Activated T-cell treated with anti-CD3 and anti-CD28 coated beads, Interleukin-2, amount 50 U/mL, for 72 hours (primary cell): Measurements from ENCODE around the gene RBM5. TPM values are rescaled to one million over a fixed set of nuclear protein-coding genes. Genes with fewer than 3 reads are reported as not detected.

Source experiments
- ATAC-seq, 2 donors: fragments of 150-1000 bp; cut with Tn5 transposase; replicated peaks in 1 of 2; 2 replicates each; pipeline ENCODE4 v1.10.0; 2021; ENCODE audit warnings: moderate library complexity in 2 of 2, mild to moderate bottlenecking in 1 of 2
- DNase-seq, 2 donors: peaks; one replicate each; pipeline ENCODE4 v3.0.0; 2021 to 2022; ENCODE audit warnings: mixed read lengths in 1 of 2
- H3K27ac Mint-ChIP-seq: one replicate; pipeline ENCODE4 v1.8.0; 2022; ENCODE audit warnings: mild to moderate bottlenecking, moderate library complexity, mixed read lengths
- H3K27me3 Mint-ChIP-seq: one replicate; pipeline ENCODE4 v1.8.0; 2022; ENCODE audit warnings: low read depth, mixed read lengths
- H3K36me3 Mint-ChIP-seq, 2 donors: one replicate each; pipeline ENCODE4 v1.8.0; 2022; ENCODE audit warnings: mixed read lengths in 2 of 2, mild to moderate bottlenecking in 1 of 2; ENCODE audit not compliant: insufficient read depth in 2 of 2
- H3K4me1 Mint-ChIP-seq: one replicate; pipeline ENCODE4 v1.8.0; 2022; ENCODE audit warnings: low read depth, mixed read lengths
- H3K4me3 Mint-ChIP-seq, 2 donors: one replicate each; pipeline ENCODE4 v1.8.0; 2022; ENCODE audit warnings: mild to moderate bottlenecking in 2 of 2, mixed read lengths in 2 of 2, moderate library complexity in 2 of 2
- H3K9me3 Mint-ChIP-seq, 2 donors: one replicate each; pipeline ENCODE4 v1.8.0; 2022; ENCODE audit warnings: mixed read lengths in 2 of 2
- total RNA-seq, 2 donors: library from RNA; stranded (reverse); gene quantifications; one replicate each; pipeline ENCODE4 v1.2.3, GENCODE V29; 2022

The RBM5 gene
- total RNA-seq, 2 donors from 2014 or later, result 172 to 179 TPM

- DNase-seq (no peak), ATAC-seq (no peak)
- no peaks in the 10 kb centered on the region for H3K27me3 Mint-ChIP-seq
- H3K36me3 Mint-ChIP-seq, result no peaks in the 10 kb centered on the region
- no peak overlapping the region for H3K4me3 Mint-ChIP-seq
- H3K27ac Mint-ChIP-seq, result no peak overlapping the region
- H3K9me3 Mint-ChIP-seq, result no peaks in the 10 kb centered on the region
- H3K4me1 Mint-ChIP-seq, result no peaks in the 10 kb centered on the region
Measured at GRCh38 chr3:50163572-50164455, 75.1 kb downstream of the RBM5 start.

- Mint-ChIP-seq H3K4me3 (no peak overlapping the region), H3K9me3 (no peaks in the 10 kb centered on the region), H3K27ac (no peak overlapping the region), H3K36me3 (no peaks in the 10 kb centered on the region), H3K4me1 (no peaks in the 10 kb centered on the region), H3K27me3 (no peaks in the 10 kb centered on the region)
- no peak for ATAC-seq
- DNase-seq, result no peak
Measured at GRCh38 chr3:50164481-50164880, 75.8 kb downstream of the RBM5 start.

GRCh38 chr3:50164984-50165909, 76.5 kb downstream of the RBM5 start:
- Mint-ChIP-seq H3K36me3 (no peaks in the 10 kb centered on the region), H3K4me3 (no peak overlapping the region), H3K9me3 (no peaks in the 10 kb centered on the region), H3K4me1 (no peaks in the 10 kb centered on the region), H3K27ac (no peak overlapping the region), H3K27me3 (no peaks in the 10 kb centered on the region)
- ATAC-seq, result no peak
- DNase-seq, result no peak

- ATAC-seq (no peak), DNase-seq (no peak)
- H3K27ac Mint-ChIP-seq, result no peak overlapping the region
- no peaks in the 10 kb centered on the region for H3K4me1 Mint-ChIP-seq
- no peaks in the 10 kb centered on the region for H3K36me3 Mint-ChIP-seq
- H3K9me3 Mint-ChIP-seq, result no peaks in the 10 kb centered on the region
- no peak overlapping the region for H3K4me3 Mint-ChIP-seq
- H3K27me3 Mint-ChIP-seq, result no peaks in the 10 kb centered on the region
Measured at GRCh38 chr3:50165910-50166538, 77.3 kb downstream of the RBM5 start.

GRCh38 chr3:50166620-50167019, 77.9 kb downstream of the RBM5 start:
- no peaks in the 10 kb centered on the region for H3K36me3 Mint-ChIP-seq
- H3K4me1 Mint-ChIP-seq, result no peaks in the 10 kb centered on the region
- no peak overlapping the region for H3K27ac Mint-ChIP-seq
- no peaks in the 10 kb centered on the region for H3K9me3 Mint-ChIP-seq
- H3K27me3 Mint-ChIP-seq, result no peaks in the 10 kb centered on the region
- DNase-seq (no peak), ATAC-seq (no peak)
- H3K4me3 Mint-ChIP-seq, result no peak overlapping the region

- Mint-ChIP-seq H3K27me3 (no peaks in the 10 kb centered on the region), H3K27ac (no peak overlapping the region), H3K36me3 (no peaks in the 10 kb centered on the region), H3K4me3 (no peak overlapping the region), H3K4me1 (no peaks in the 10 kb centered on the region), H3K9me3 (no peaks in the 10 kb centered on the region)
- no peak for ATAC-seq
- no peak for DNase-seq
Measured at GRCh38 chr3:50167069-50167840, 78.5 kb downstream of the RBM5 start.

- ATAC-seq, result no peak
- no peaks in the 10 kb centered on the region for H3K36me3 Mint-ChIP-seq
- no peak overlapping the region for H3K27ac Mint-ChIP-seq
- H3K27me3 Mint-ChIP-seq, result no peaks in the 10 kb centered on the region
- no peak for DNase-seq
- no peaks in the 10 kb centered on the region for H3K9me3 Mint-ChIP-seq
- no peaks in the 10 kb centered on the region for H3K4me1 Mint-ChIP-seq
- no peak overlapping the region for H3K4me3 Mint-ChIP-seq
Measured at GRCh38 chr3:50167841-50168209, 79.1 kb downstream of the RBM5 start.

GRCh38 chr3:50168388-50168787, 79.7 kb downstream of the RBM5 start:
- no peaks in the 10 kb centered on the region for H3K27me3 Mint-ChIP-seq
- no peak for DNase-seq
- no peaks in the 10 kb centered on the region for H3K9me3 Mint-ChIP-seq
- ATAC-seq, result no peak
- H3K36me3 Mint-ChIP-seq, result no peaks in the 10 kb centered on the region
- no peaks in the 10 kb centered on the region for H3K4me1 Mint-ChIP-seq
- no peak overlapping the region for H3K27ac Mint-ChIP-seq
- H3K4me3 Mint-ChIP-seq, result no peak overlapping the region

Other genes with a start within 250 kb of the RBM5 start
- gene TRAIP, start 232.4 kb upstream of the RBM5 start, total RNA-seq, result 10 to 100 TPM; 28.0 to 47.2 TPM
- under 1 TPM in 1 of 2 donors, not detected in 1; 0.50 TPM for gene CAMKV, start 219.0 kb upstream of the RBM5 start, total RNA-seq
- 1 to 10 TPM in 1 of 2 donors, under 1 TPM in 1; 0.84 to 2.4 TPM for gene MST1R, start 185.0 kb upstream of the RBM5 start, total RNA-seq
- gene MON1A, start 159.1 kb upstream of the RBM5 start, total RNA-seq, result 10 to 100 TPM in 1 of 2 donors, 1 to 10 TPM in 1; 9.1 to 12.0 TPM
- gene RBM6, start 148.8 kb upstream of the RBM5 start, total RNA-seq, result 10 to 100 TPM; 57.4 to 70.4 TPM
- under 1 TPM in 1 of 2 donors, not detected in 1; 0.25 TPM for gene SEMA3F, start 66.4 kb downstream of the RBM5 start, total RNA-seq
- gene GNAT1, start 102.7 kb downstream of the RBM5 start, total RNA-seq, result not detected
- gene SLC38A3, start 116.4 kb downstream of the RBM5 start, total RNA-seq, result not detected
- gene GNAI2, start 147.3 kb downstream of the RBM5 start, total RNA-seq, result 100 to 1,000 TPM; 263 to 272 TPM
- gene SEMA3B, start 180.2 kb downstream of the RBM5 start, total RNA-seq, result 1 to 10 TPM; 1.9 to 3.3 TPM
- under 1 TPM in 1 of 2 donors, not detected in 1; 0.26 TPM for gene LSMEM2, start 190.2 kb downstream of the RBM5 start, total RNA-seq
- 10 to 100 TPM; 56.3 to 62.1 TPM for gene IFRD2, start 203.5 kb downstream of the RBM5 start, total RNA-seq
- 1 to 10 TPM; 6.7 to 7.1 TPM for gene HYAL3, start 210.5 kb downstream of the RBM5 start, total RNA-seq
- gene NAA80, start 210.5 kb downstream of the RBM5 start, total RNA-seq, result 10 to 100 TPM; 19.5 to 20.0 TPM
- gene HYAL1, start 214.7 kb downstream of the RBM5 start, total RNA-seq, result under 1 TPM in 1 of 2 donors, not detected in 1; 0.19 TPM
- 1 to 10 TPM; 4.6 to 4.8 TPM for gene HYAL2, start 233.8 kb downstream of the RBM5 start, total RNA-seq
- gene TUSC2, start 239.3 kb downstream of the RBM5 start, total RNA-seq, result 10 to 100 TPM; 16.2 to 16.8 TPM